Measurements from ENCODE around the gene OTC.

DNA sequence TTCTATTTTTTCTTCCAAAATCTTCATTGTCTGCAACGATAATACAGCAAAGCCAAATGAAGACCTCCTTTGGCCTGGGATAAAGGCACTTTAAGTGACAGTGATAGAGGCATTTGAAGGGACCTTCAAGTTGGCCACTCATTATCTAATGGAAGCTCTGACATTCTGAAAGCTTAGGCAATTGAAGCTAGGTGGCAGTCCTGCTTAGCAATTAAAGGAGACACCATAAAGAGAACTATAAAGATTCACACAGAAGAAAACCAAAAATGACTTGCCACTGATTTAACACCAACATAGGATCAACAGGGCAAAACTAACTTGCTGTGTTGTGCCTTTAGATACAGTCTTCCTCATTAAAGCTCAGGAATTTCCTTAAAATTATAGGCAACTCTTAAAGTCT, 105.7 kb downstream of the OTC start:
- TF ChIP-seq, protein P1, sequence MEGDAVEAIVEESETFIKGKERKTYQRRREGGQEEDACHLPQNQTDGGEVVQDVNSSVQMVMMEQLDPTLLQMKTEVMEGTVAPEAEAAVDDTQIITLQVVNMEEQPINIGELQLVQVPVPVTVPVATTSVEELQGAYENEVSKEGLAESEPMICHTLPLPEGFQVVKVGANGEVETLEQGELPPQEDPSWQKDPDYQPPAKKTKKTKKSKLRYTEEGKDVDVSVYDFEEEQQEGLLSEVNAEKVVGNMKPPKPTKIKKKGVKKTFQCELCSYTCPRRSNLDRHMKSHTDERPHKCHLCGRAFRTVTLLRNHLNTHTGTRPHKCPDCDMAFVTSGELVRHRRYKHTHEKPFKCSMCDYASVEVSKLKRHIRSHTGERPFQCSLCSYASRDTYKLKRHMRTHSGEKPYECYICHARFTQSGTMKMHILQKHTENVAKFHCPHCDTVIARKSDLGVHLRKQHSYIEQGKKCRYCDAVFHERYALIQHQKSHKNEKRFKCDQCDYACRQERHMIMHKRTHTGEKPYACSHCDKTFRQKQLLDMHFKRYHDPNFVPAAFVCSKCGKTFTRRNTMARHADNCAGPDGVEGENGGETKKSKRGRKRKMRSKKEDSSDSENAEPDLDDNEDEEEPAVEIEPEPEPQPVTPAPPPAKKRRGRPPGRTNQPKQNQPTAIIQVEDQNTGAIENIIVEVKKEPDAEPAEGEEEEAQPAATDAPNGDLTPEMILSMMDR (conservative IDR thresholded peaks at IDR 0.05): no peak
- no peak for TF ChIP-seq EZH2 (IDR thresholded peaks at IDR 0.05; ENCODE audit: low read depth)
